Activated CD4-positive, alpha-beta memory T cell treated with anti-CD3 and anti-CD28 coated beads, Interleukin-2, amount 10 ng/mL, durations not matched to agents 7 days and 5 days (primary cell): ENCODE results near the gene XXYLT1. TPM values are rescaled to one million over a fixed set of nuclear protein-coding genes. Genes with fewer than 3 reads are reported as not detected.

Experiments used
- CTCF ChIA-PET: fragments of 350-600 bp; sonication (Branson Sonifier 250); formaldehyde crosslinking; loops from one replicate; lab custom pipeline; 2021; ENCODE audit warnings: antibody characterized with exemption, inconsistent platforms; lab: Charles Lee
- POLR2A ChIA-PET: fragments of 350-600 bp; sonication (Branson Sonifier 250); formaldehyde crosslinking; loops from one replicate; lab custom pipeline; 2021; ENCODE audit warnings: antibody characterized with exemption; lab: Charles Lee
- DNase-seq: peaks from one replicate; pipeline ENCODE4 v3.0.0-alpha.2; 2020
- H3K27ac Mint-ChIP-seq: one replicate; pipeline ENCODE4 v1.8.0; 2021; ENCODE audit warnings: mild to moderate bottlenecking, mixed read lengths
- H3K27me3 Mint-ChIP-seq: one replicate; pipeline ENCODE4 v1.8.0; 2021; ENCODE audit warnings: mixed read lengths
- H3K36me3 Mint-ChIP-seq: one replicate; pipeline ENCODE4 v1.8.0; 2021; ENCODE audit warnings: low read depth, mixed read lengths
- H3K4me1 Mint-ChIP-seq: one replicate; pipeline ENCODE4 v1.8.0; 2021; ENCODE audit warnings: mixed read lengths
- H3K4me3 Mint-ChIP-seq: one replicate; pipeline ENCODE4 v1.8.0; 2021; ENCODE audit warnings: mild to moderate bottlenecking, mixed read lengths
- H3K9me3 Mint-ChIP-seq: one replicate; pipeline ENCODE4 v1.8.0; 2021; ENCODE audit warnings: mixed read lengths
- total RNA-seq, 2 experiments: library from RNA; stranded (reverse); gene quantifications; one replicate each; pipeline ENCODE4 v1.2.3, GENCODE V29; 2021

XXYLT1 gene
- total RNA-seq, 2 experiments from 2014 or later = 5.0 to 5.6 TPM

DNA sequence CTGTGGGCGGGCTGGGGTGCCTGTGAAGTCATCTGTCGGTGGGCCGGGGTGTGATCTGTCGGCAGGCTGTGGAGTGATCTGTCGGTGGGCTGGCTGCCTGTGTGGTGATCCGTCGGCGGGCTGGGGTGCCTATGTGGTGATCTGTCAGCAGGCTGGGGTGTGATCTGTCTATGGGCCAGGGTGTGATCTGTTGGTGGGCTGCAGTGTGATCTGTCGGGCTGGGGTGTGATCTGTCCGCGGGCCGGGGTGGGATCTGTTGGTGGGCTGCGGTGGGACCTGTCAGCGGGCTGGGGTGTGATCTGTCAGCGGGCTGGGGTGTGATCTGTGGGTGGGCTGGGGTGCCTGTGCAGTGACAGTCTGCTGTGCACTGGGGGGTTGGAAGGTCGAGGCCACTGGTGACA is 204.5 kb downstream of the XXYLT1 start:
- Mint-ChIP-seq H3K4me3 (no peak overlapping the region), H3K9me3 (no peaks in the 10 kb centered on the region)
- CTCF ChIA-PET = no interaction called here

DNA sequence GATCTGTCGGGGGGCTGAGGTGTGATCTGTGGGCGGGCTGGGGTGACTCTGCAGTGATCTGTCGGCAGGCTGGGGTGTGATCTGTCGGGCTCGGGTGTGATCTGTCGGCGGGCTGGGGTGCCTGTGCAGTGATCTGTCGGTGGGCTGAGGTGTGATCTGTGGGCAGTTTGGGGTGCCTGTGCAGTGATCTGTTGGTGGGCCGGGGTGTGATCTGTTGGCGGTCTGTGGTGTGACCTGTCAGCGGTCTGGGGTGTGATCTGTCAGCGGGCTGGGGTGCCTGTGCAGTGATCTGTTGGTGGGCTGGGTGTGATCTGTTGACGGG is 205.1 kb downstream of the XXYLT1 start:
- Mint-ChIP-seq H3K27ac (no peak overlapping the region), H3K9me3 (no peaks in the 10 kb centered on the region), H3K4me1 (no peaks in the 10 kb centered on the region), H3K4me3 (no peak overlapping the region), H3K36me3 (no peaks in the 10 kb centered on the region), H3K27me3 (no peaks in the 10 kb centered on the region)
- DNase-seq = no peak
- CTCF ChIA-PET = no interaction called here
- POLR2A ChIA-PET = no interaction called here

More for the DNA sequence above, 204.5 kb downstream of the XXYLT1 start:
- Mint-ChIP-seq H3K27ac (no peak overlapping the region), H3K36me3 (no peaks in the 10 kb centered on the region), H3K4me1 (no peaks in the 10 kb centered on the region), H3K27me3 (no peaks in the 10 kb centered on the region)
- no peak for DNase-seq
- POLR2A ChIA-PET = no interaction called here

DNA sequence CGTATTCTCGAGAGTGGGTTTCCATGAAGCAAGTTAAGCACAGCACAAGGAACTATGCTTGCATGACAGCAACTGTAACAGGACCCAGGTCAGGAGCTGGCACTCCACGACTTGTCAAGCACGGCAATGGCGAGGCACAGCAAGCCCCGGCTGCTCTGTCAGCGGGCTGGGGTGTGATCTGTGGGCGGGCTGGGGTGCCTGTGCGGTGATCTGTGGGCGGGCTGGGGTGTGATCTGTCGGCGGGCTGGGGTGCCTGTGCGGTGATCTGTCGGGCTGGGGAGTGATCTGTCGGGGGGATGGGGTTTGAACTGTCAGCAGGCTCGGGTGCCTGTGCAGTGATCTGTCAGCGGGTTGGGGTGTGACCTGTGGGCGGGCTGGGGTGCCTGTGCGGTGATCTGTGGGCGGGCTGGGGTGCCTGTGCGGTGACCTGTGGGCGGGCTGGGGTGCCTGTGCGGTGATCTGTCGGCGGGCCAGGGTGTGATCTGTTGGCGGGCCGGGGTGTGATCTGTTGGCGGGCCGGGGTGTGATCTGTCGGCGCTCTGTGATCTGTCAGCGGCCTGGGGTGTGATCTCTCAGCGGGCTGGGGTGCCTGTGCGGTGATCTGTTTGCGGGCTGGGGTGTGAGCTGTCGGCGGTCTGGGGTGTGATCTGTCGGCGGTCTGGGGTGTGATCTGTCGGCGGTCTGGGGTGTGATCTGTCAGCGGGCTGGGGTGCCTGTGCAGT is 205.7 kb downstream of the XXYLT1 start:
- CTCF ChIA-PET = no interaction called here
- POLR2A ChIA-PET = no interaction called here
- Mint-ChIP-seq H3K4me3 (no peak overlapping the region), H3K4me1 (no peaks in the 10 kb centered on the region), H3K36me3 (no peaks in the 10 kb centered on the region), H3K9me3 (no peaks in the 10 kb centered on the region), H3K27ac (no peak overlapping the region), H3K27me3 (no peaks in the 10 kb centered on the region)
- DNase-seq = no peak

DNA sequence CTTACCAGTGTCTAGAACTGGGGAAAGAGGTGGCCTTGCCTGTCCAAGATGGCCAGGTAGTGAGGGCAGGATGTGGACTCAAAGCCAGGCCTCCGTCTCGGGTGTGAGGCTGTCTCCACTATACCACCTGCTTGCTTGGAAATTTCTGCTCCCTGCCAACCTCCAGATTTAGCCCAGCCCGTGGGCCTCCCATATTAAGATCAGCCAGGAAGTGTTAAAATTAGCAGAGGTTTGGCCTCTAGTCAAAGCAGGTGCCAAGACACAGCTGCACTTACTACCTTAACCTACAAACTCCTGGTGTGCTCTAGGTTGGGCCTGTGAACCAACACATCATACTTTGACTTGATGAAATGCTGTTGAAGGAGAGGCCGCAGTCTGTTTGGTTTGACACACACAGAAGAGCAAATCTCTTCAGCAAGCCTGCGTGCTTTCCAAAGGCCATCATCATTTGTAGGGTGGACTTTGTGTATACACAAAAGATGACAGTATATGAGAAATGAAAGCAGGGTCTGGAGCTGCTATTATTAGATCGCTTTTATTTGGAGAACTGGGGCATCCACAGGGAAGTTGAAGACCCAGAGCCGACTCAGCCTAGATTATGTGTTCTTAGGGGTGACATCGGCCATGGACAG is 206.5 kb downstream of the XXYLT1 start:
- CTCF ChIA-PET = no interaction called here
- POLR2A ChIA-PET = no interaction called here
- H3K9me3 Mint-ChIP-seq = no peaks in the 10 kb centered on the region
- H3K4me1 Mint-ChIP-seq = no peaks in the 10 kb centered on the region
- no peak overlapping the region for H3K4me3 Mint-ChIP-seq
- DNase-seq = no peak
- H3K36me3 Mint-ChIP-seq = no peaks in the 10 kb centered on the region
- H3K27ac Mint-ChIP-seq = no peak overlapping the region
- H3K27me3 Mint-ChIP-seq = no peaks in the 10 kb centered on the region

DNA sequence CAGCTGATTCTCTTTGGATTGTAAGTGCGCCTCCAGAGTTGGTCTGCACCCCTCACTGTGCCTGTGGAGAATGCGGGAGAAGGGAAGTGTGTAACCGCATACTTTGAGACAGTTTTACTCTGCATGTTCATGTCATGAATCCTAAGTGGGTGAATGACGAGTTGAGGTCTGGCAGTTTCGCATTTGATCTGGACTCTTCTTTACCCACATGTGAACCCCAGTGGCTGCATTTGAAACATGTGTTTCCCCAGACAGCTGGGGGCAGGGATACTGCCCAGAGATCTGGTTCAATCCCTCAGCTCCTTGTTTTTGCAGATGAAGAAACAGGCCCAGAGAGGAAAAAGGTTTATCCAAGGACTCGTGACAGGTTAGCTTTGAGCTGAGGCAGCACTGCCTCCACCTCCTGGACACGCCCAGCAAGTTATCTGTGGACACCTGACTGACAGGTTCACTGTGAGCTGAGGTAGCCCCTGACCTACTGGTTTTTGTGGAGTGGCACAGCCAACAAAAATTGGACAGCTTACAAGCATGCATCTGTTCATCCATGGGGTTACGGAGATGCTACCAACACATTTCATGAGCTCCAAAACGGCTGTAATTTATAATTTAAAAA is 207.3 kb downstream of the XXYLT1 start:
- Mint-ChIP-seq H3K4me3 (no peak overlapping the region), H3K4me1 (no peaks in the 10 kb centered on the region), H3K36me3 (no peaks in the 10 kb centered on the region), H3K9me3 (no peaks in the 10 kb centered on the region), H3K27ac (no peak overlapping the region), H3K27me3 (no peaks in the 10 kb centered on the region)
- ChIA-PET CTCF (no interaction called here), POLR2A (no interaction called here)
- DNase-seq = no peak

DNA sequence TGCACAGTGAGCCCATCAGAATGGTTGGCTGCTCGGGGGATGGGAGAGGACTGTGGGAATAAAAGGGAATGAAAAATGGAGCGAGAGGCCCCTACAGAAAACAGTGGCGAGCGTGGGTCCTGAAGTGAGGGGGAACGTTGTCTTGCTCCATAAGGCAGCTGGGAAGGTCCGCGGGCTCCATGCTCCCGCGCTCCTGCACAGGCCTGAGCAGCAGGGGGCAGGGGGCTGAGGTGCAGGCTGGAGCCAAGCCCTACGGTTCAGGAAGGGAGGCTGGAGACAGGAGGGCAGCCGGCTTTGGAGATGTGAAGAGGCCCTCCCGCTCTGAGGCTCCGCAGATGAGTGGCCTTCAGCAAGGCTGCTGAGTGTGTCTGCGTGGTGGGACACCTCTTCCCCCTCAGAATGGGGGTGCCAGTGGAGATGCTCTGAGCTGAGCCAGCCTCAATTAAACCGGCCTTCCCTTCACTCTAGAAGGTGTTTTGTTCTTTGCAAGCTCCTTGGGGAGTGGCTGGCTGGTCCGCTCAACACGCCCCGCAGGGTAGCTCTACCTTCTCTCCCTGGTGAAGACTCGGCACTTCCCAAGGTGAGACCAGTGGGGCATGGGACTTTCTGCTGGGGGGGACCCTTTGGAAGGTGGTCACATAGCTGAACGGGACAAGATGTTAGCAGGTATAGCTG is 208.0 kb downstream of the XXYLT1 start:
- Mint-ChIP-seq H3K36me3 (no peaks in the 10 kb centered on the region), H3K9me3 (no peaks in the 10 kb centered on the region), H3K4me1 (no peaks in the 10 kb centered on the region), H3K27me3 (no peaks in the 10 kb centered on the region), H3K4me3 (no peak overlapping the region), H3K27ac (no peak overlapping the region)
- CTCF ChIA-PET = no interaction called here
- no peak for DNase-seq
- POLR2A ChIA-PET = no interaction called here

DNA sequence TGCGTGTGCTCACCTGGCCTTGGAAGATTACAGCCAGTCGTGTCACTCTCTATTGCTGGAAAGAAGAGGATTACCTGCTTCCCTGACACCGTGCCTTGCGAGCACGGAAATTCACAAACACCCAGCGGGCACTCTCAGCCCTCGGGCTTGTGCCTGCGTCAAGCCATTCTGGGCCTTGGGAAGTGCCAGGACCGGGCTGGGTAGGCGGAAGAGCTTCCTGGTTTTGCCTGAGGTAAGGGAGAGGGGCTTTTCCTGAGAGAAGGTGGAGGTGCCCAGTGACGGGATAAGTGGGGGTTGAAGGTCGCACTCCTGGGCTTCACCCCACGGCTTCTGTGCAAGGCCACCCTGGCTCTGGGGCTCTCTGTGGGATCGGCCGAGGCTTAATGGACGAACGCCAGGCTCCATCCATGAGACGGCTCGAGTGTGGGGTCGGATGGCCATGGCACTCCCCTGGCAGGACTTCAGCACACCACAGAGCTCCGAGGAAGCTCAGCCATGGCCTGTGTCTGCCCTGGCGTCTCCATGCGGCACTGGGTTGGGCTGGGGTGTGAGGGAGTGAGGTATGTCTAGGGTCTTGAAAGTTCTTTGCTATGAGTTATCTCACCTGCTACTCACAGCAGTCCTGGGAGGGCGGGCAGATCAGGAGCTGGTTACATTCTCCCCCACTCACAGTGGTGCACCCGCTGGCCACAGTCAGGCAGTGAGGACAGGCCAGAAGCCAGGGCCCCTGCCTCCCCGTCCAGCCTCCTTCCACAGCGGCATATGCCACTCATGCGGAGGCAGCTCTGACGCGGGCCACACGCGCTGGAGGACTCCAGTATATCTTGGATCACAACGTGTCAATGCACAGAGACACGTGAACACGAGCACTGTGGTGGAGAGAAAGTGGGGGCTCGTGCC is 209.0 kb downstream of the XXYLT1 start:
- Mint-ChIP-seq H3K36me3 (no peaks in the 10 kb centered on the region), H3K4me3 (no peak overlapping the region), H3K4me1 (no peaks in the 10 kb centered on the region), H3K27ac (no peak overlapping the region), H3K9me3 (no peaks in the 10 kb centered on the region), H3K27me3 (no peaks in the 10 kb centered on the region)
- DNase-seq = no peak
- ChIA-PET POLR2A (no interaction called here), CTCF (no interaction called here)

DNA sequence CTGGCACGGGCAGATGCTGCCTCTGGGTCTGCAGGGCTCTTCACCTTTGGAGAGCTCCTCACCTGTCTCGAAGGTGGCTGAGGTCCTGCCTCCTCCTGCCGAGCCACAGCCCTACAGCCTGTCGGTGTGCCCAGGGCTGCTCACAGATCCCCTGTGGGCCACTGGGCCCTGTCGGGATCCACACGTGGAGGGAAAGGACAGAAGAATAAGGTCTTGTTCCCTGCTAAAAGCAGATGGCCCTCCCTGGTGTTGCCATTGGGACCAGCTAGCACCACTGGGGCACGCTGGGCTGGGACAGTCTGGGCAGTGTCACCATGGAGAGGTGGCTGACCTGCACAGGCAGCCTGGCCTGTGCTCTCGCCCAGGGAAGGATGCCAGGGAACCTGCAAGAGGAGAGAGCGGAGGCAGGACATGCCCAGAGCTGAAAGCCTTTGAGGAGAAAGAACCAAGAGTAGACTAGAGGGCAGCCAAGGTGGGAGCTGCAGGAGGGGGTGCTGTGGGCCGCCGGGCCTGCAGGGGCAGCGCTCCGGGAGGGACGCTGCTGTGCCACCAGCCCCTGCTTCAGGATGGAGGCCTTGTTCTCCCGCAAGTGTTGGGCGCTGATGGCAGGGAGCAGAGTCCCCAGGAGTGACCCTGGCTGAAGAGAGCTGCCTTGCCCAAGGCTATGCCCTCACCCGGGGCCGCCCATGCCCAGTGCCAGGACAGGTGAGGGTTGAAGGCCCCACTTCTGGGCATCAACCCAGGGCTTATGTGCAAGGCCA is 210.2 kb downstream of the XXYLT1 start:
- Mint-ChIP-seq H3K4me3 (no peak overlapping the region), H3K27ac (no peak overlapping the region), H3K4me1 (no peaks in the 10 kb centered on the region), H3K27me3 (no peaks in the 10 kb centered on the region), H3K9me3 (no peaks in the 10 kb centered on the region), H3K36me3 (no peaks in the 10 kb centered on the region)
- POLR2A ChIA-PET = no interaction called here
- DNase-seq = no peak
- CTCF ChIA-PET = no interaction called here

DNA sequence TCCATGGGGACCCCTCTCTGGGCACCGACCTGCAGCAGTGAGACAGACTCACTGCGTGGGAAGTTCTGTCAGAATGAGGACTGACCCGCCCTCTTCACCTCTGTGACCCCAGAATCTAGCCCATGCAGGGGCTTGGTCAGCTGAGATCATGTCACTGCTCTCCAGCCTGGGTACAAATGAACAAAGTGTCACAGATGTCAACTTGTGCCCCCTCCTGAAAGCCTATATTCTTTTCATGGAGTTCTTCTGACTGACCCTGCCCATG is 210.8 kb downstream of the XXYLT1 start:
- no peaks in the 10 kb centered on the region for H3K36me3 Mint-ChIP-seq
- CTCF ChIA-PET = no interaction called here
- no peak for DNase-seq
- H3K27me3 Mint-ChIP-seq = no peaks in the 10 kb centered on the region
- POLR2A ChIA-PET = no interaction called here
- H3K9me3 Mint-ChIP-seq = no peaks in the 10 kb centered on the region
- no peaks in the 10 kb centered on the region for H3K4me1 Mint-ChIP-seq
- H3K4me3 Mint-ChIP-seq = no peak overlapping the region
- H3K27ac Mint-ChIP-seq = no peak overlapping the region

DNA sequence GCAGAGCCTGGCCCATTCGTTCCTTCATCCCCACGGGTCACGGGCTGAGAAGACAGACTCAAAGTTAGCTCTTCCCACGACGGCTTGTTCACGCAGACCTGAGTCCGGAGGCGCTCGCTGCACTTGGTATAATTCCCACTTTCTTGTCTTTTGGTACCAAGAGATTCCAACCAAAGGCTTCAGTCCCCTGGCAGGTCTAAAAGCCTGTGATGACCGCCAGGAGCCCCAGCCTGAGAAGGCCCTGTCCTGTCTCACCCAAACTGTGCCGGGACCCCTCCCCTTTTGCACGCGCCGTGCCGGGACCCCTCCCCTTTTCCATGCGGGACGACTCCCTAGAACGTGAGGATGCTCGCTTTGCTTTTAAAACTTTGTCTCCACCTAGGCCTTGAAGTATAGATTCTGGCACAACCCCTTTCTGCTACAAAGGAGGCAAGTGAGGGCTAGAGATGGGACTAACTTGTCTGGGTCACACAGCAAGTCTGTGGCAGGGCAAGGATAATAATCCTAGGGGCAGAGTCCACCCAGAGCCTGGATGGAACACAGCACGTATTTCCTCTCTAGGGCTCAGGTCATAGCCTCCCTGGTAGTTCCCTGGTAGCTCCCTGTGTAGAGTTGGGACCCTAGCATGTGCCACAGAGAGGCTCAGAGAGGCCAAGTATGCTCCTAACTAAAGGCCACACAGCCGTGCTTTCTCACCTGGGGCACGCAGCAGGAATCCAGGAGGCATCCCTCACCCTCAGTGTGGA is 211.3 kb downstream of the XXYLT1 start:
- no peaks in the 10 kb centered on the region for H3K27me3 Mint-ChIP-seq
- H3K9me3 Mint-ChIP-seq = no peaks in the 10 kb centered on the region
- no peak for DNase-seq
- H3K36me3 Mint-ChIP-seq = no peaks in the 10 kb centered on the region
- H3K27ac Mint-ChIP-seq = no peak overlapping the region
- ChIA-PET POLR2A (no interaction called here), CTCF (no interaction called here)
- H3K4me1 Mint-ChIP-seq = no peaks in the 10 kb centered on the region
- no peak overlapping the region for H3K4me3 Mint-ChIP-seq

DNA sequence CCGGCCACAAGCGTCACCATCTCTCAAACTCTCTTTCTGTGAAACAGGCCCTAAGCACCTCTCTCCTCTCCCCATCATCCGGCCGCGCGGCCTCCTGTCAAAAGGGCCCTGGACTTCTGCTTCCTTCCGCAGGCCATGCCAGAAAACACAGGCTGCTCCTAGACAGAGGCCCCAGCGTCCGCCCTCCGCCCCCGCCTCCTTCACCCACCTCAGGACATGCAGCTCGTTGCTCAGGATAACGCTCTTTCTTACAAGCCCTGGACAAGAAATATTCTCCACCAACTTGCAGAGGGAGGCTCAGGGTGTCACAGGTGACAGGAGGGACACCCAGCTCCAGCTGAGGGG is 212.0 kb downstream of the XXYLT1 start:
- H3K4me3 Mint-ChIP-seq = no peak overlapping the region

DNA sequence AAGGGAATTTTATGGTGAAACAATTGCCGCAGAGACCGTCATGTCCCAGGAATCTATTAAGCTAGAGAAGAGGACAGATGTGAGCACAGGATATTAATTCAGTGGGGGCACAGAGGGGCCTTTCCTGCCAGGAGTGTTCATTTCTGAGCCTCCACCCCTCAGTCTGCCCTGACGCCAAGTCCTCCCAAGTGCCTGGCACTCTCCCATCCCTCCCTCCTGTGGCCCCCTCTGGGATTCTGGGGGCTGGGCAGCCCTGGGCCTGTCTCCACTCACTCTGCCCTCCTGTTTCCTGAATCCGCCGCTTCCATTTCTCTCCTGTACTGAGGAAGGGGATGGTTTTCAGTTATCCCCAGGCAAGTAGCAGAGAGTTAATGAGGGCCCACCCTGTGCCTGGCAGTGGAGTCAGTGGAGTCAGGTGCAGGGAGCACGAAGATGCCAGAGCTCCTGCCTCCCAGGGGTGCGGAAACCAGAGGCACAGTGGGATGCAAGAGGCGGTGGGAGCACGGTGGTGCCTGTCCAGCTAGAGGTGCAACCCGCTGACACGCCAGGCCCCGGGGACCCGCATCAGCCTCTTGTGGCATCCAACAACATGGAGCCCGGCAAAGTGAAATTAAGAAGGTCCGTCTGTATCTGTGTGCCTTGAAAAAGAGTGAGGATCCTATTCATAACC is 212.5 kb downstream of the XXYLT1 start:
- Mint-ChIP-seq H3K27ac (no peak overlapping the region), H3K27me3 (no peaks in the 10 kb centered on the region), H3K4me1 (no peaks in the 10 kb centered on the region), H3K36me3 (no peaks in the 10 kb centered on the region), H3K9me3 (no peaks in the 10 kb centered on the region), H3K4me3 (no peak overlapping the region)
- ChIA-PET CTCF (no interaction called here), POLR2A (no interaction called here)
- no peak for DNase-seq

More for the DNA sequence above, 212.0 kb downstream of the XXYLT1 start:
- Mint-ChIP-seq H3K27ac (no peak overlapping the region), H3K4me1 (no peaks in the 10 kb centered on the region), H3K9me3 (no peaks in the 10 kb centered on the region), H3K27me3 (no peaks in the 10 kb centered on the region), H3K36me3 (no peaks in the 10 kb centered on the region)
- POLR2A ChIA-PET = no interaction called here
- no peak for DNase-seq
- CTCF ChIA-PET = no interaction called here
